ENCODE results near the gene EGLN1. TPM values are rescaled to one million over a fixed set of nuclear protein-coding genes. Genes with fewer than 3 reads are reported as not detected.

EGLN1 gene
- polyA plus RNA-seq, 1 donor = 44.3 TPM

DNA sequence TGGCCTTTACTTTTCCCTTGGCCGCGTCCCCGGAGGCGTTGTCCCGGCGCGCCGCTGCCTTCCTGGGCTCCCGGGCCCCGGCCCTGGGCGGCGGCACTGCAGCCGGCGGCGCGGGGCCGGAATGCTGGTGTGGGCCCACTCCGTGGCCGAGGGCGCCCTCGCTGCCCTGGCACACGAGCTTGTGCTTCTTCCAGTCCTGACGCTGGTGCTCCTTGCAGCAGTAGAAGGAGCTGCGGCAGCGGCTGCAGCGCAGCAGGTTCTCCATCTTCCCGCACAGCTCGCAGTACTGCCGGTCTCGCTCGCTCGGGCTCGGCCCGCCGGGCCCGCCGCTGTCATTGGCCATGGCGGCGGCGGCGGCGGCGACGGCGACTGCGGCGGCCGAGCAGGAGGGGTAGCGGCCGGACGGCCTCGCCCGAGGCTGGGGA, 529 bp downstream of the EGLN1 start:
- DNase-seq (ENCODE audit: low read depth) = no peak

DNA sequence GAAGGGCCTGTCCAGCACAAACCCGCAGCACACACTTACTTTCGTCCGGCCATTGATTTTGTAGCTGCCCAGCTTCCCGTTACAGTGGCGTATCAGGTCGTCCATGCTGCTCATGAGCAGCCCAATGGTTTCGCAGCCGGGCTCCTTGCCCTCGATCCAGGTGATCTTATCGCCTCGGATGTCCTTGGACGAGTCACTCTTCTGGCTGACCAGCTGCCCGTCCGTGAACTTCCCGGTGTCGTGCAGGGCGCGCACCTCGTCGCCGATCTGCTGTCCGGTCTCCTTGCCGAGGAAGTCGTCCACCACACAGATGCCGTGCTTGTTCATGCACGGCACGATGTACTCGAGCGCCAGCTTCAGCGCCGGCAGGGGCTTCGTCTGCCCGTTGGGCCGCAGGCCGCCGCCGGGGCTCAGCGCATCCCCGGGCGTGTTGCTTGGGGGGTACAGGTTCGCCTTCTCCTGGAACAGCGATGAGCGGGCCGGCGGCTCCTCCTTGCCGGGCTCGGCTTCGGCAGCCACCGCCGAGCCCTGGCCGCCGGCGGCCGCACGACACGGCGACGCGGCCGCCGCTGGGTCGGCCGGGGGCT, 1.0 kb downstream of the EGLN1 start:
- DNase-seq (ENCODE audit: low read depth) = no peak

DNA sequence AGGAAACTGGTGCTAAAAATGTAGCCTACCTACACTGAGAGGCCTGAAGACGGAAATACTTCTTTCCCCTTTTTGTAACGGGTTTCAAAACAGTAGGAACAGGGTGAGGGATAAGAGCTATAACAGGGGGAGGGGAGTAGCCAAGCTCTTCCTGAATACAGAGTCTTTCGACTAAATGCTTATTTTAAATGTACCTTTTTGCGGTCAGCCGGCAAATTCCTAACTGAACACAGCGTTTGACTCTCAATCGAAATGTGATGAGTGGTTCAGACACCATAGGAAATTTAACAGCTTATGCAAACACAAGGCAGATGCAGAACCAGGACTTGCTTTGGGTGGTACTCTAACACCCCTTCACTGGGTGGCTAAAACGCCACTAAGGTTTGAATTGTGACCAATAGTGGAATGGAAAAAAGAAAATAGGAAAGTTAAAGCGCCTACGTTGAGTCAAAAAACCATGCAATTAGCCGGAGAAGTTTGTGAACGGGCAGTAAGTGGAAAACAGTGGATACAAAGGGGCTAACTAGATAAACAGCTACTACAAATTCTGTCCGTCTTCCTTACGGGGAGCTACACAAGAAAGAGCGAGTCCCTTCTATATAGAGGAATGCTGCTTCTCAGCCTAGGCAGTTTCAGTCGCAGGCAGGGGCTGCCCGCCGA, 1.7 kb downstream of the EGLN1 start:
- DNase-seq (ENCODE audit: low read depth) = no peak

DNA sequence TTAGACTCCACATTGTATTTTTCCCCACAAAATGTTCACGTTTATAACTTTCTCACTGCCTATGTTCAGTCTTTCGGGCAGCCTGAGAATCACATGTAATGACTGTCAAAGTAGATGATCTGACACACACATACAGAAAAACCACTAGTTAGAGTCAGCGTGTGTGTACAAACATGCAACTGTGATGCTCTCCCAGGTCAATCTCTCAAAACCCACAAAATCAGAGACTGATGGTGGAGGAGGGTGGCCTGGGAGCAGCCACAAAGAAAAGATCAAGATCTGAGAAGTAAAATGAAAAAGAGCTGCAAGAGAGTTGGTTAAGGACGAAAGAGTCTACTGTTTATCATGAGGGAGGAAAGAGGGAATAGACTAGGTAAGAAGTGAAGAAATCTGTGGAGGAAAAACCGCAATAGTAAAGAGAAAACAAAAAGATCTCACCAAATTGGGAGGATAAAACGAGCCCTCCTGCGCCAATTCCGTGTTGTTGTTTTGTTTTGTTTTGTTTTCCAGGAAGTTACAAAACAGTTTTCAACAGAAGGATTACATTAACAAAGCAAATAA, 2.3 kb downstream of the EGLN1 start:
- no peak for DNase-seq (ENCODE audit: low read depth)

DNA sequence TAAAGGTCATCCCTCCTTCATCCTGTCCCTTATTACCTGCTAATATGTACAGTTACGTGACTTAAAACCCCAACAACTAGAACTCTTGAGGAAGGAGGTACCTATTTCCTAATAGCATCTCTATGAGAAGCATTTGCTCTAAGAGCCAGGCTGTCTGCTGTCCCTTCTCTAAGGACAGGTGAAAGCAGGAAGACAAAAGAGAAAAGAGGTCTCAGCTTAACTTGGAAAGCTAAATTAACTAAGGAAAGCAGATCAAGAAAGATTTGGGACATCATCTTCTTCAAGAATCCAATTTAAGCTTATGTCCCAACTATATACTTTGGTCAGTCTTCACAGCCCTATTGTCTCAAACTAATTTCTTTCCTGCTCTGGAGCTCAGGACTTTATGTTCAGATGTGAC, 2.9 kb downstream of the EGLN1 start:
- no peak for DNase-seq (ENCODE audit: low read depth)

DNA sequence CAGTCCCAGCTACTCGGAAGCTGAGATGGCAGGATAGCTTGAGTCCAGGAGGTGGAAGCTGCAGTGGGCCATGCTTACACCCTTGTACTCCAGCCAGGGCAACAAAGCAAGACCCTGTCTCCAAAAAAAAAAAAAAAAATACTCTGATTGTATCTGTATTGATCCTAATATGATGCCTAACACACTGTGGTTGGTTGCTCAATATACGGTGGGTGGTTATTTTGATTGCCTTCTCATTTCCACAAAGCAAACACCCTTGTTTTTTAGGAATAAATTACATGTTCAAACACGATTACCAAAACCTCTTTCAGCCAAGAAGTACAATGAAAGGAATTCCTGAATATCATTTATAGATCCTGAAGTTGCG, 3.4 kb downstream of the EGLN1 start:
- no peak for DNase-seq (ENCODE audit: low read depth)

DNA sequence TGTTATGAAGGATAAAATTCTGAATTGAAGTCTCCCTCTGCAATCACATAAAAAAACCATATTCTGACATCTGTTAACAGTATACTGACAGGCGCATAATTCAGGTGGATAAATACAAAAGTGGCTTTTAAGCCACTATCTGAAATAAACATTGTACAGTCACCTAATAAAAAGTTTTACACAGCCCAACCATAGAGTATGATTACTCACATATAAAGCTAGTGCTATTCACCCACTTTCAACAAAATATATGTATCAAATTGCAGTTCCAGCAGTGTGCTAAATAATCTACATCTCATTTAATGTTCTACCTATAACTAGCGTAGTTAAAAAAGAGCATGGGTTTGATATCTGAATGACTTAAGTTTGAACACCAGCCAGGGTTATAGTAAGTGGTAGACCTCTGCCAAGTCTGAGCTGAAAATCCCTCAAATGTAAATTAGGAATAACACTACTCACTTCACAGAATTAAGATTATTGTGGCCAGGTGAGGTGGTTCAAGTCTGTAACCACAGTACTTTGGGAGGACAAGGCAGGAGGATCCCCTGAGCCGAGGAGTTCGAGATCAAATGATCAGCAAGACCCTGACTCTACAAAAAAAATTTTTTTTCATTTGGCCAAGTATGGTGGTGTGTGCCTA, 3.9 kb downstream of the EGLN1 start:
- DNase-seq (ENCODE audit: low read depth) = no peak

DNA sequence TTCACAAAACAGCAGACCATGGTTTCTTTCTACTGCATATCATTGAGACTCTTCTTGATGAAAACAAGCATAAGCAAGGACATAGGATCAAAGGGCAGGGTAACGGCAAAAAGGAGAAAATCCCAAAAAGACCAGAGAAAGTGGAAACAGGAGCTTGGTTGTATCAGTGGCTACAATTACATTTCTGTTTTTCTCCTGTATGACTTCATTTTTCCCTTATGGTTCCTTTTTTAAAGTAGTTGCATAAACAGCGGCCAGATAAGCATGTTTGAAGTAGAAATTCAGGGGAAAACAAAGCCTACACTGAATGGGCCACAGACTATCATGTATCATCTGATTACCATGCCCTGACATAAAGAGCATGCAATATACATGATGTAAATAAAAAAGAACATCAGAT, 4.6 kb downstream of the EGLN1 start:
- DNase-seq (ENCODE audit: low read depth) = no peak

DNA sequence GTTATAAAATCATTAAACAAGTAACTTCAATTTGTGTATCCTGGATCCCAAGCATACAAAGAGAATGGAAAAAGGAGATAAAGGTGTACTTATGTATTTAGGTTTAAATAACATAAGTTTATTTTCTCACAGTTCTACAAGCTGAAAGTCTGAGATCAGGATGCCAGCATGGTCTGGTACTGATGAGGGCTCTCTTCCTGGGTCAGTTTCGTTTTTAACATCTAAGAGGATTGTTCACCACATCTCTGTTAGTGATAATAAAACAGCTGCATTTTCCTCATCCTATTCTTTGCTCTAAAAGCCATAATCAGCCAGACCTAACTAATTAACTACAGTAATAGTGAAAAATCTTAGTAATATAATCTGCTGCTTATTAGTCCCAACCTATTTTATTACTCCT, 5.2 kb downstream of the EGLN1 start:
- DNase-seq (ENCODE audit: low read depth) = no peak

DNA sequence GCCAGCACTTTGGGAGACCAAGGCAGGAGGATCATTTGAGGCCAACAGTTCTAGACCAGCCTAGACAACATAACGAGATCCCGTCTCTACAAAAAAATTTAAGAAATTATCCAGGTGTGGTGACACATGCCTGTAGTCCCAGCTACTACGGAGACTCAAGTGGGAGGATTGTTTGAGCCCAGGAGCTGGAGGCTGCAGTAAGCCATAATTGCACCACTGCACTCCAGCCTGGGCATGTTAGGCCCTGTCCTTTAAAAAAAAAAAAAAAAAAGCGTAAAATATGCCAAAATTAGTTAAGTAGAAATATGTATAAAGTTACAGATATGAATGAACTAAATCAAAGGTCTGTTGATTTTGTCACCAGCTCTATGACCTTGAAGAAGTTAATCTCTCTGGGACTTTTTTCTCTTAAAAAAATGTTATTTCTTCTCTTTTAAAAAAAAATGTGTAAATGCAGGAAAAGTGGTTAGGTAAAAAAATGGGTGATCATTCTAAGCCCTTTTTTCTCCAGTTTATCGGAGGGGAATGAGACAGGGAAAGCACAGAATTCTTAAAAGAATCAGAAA, 7.0 kb downstream of the EGLN1 start:
- no peak for DNase-seq (ENCODE audit: low read depth)

DNA sequence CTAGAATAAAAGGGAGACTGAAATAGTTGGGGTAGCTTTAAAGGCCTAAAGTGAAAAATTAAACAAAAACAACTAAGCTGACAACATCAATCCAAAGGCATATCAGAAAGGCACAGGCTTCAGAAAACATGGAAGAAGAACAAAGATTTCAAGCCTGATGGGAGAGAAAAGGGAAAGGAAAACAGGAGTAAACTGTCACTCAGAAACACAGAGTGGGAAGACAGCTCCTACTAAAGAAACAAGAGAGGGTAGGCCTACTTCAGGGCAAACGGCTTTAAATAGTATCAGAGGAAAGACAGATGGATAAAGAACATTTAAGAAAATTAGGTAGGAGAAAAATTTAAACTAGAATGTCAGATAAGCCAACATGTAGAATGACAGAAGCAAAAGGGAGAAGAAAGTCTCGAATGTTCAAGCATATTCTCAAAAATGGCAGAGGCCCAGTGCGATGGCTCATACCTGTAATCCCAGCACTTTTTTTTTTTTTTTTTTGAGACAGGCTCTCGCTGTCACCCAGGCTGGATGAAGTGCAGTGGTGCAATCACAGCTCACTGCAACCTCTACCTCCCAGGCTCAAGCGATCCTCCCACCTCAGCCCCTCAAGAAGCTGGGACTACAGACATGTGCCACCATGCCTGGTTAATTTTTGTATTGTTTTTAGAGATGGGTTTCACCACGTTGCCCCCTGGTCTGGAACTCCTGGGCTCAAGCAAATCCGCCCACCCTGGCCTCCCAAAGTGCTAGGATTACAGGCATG, 7.6 kb downstream of the EGLN1 start:
- DNase-seq (ENCODE audit: low read depth) = no peak

DNA sequence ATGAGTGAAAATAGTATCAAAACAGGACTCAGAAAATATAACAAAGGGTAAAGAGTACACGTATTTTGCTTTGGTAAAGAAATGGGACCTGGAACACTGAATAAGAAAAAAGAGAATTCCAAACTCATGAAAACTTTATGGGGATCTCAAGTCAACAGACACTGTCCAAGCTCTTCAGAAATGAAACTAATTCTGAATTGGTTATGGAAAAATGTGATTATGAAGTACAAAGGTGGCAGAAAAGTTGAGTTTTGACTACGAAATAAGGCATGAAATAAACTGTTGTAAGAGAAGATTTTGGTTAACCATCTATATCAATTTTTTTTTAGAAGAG, 8.4 kb downstream of the EGLN1 start:
- no peak for DNase-seq (ENCODE audit: low read depth)

DNA sequence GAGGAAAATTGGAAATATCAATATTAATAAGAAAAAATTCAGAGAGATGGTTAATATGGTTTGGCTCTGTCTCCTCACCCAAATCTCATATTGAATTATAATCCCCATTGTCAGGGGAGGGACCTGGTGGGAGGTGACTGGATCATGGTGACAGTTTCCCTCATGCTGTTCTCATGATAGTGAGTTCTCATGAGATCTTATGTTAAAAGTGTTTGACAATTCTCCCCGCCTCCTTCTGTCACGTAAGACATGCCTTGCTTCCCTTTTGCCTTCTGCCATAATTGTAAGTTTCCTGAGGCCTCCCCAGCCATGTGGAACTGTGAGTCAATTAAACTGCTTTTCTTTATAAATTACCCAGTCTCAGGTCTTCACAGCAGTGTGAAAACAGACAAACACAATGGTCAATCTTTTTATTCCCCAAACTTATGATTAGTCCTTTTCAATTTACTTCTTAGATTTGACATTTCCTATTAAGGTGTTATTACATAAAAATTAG, 11.0 kb downstream of the EGLN1 start:
- DNase-seq (ENCODE audit: low read depth) = no peak

DNA sequence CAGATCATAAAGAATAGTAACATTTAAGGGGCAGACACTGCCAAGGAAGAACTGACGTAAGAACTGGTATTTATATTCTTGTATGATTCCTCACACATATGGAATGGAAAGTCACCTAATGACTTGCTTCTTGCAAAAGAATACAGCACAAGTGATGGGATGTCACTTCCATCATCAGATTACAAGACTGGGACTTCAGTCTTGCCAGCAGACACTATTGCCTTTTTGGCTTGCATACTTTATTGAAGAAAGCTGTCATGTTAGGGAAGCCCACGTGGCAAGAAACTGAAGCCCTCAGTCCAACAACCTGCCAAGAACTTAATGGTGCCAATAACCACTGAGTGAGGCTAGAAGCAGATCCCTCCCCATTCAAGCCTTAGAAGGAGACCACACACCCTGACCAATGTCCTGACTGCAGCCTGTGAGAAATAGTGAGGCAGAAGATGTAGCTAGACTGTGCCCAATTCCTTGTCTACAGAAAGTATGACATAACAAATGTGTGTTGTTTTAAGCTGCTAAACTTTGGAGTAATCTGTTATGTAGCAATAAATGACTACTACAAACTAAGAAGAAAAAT, 12.0 kb downstream of the EGLN1 start:
- DNase-seq (ENCODE audit: low read depth) = no peak

DNA sequence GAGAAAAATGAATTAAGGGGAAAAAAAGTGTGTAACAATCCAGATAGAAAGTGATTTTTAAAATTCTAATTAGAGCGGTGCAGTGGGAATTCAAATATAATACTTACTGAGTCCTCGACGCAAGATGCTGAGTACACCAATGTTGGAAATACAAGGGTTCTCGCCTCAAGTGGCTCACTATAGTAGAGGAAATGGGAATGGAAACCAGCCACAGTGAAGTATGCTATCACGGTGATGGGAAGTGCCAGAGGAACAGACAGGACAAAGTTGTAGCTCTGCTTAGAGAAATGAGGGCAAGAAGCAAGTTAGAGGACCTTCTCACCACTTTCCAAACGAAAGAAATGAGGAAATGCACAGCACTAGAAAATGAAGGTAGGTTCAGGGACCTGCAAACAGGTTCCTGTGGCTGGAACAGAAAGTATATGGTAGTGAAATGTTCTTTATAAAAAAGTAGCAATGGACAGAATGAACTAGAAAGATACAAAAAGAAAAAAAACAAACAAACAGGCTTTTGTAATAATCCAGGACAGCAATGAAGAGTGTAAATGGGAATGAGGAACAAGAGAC, 13.5 kb downstream of the EGLN1 start:
- DNase-seq (ENCODE audit: low read depth) = no peak

DNA sequence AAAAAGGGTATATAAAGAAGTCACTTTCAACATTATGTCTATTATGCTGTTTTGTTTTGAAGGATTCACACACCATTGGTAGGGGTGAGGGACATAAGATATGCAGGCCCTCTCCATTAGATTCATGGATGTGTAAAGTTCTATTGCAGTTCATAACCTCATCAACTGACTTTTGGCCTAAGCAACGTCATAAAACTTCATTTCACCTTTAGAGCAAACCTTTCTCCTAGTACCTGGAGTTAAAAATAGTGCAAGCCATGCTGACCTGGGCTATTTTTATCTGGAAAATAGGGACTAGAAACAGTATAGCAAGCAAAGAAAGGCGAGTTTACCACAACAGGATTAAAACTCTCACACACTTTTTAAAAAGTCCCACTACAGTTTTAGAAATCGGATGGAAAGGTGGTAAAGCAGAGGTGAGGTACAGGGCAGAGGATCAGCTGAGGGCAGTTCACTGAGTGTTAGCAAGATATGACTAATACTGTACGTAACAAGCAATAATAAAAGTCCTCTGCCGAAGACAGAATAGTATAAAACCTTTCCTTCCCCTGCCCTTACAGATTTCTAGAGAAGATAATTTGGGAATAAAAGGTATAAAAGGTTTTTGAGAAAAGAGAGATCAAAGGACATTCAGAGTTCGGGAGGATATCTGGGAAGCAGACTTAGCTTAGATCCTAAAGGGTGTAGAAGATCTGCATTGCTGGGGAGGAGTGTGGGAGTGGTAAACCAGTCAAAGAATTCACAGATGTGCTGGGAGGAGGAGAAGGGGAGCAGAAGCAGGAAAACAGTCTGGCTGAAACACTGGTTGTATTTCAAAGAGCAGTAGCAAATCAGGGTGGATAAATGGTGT, 14.3 kb downstream of the EGLN1 start:
- no peak for DNase-seq (ENCODE audit: low read depth)

DNA sequence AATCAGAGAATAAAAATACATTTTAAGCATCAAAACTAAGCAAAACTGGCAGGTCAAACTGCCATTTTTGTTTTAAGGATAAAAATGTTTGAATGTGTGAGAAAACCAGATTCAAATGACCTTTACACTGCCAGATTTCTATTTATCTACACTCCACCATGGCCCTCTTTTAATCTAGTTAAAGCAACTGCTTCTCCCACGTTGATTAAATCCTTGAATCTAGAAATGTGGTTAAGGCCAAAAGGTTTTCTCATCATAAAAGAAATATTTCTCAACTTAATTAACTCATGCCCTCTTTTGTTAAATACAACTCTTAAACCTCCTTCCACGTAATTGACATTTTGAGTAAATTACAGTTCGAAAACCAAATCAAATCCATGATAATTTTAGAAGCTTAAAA, 15.0 kb downstream of the EGLN1 start:
- no peak for DNase-seq (ENCODE audit: low read depth)

DNA sequence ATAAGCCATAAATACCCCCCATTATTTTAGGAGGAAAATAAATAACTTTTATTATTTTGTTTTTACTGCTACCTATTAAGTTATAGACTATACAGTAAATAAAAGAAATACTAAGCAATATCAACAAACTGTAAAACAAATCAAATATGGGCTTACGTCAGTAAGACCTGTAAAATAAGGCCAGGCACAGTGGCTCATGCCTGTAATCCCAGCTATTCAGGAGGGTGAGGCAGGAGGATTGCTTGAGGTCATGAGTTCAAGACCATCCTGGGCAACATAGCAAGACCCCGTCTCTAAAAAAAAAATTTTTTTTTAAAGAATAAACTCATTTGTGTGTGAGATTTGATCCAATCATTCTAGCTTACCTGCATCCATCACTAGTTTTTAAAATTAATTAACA, 17.8 kb downstream of the EGLN1 start:
- DNase-seq (ENCODE audit: low read depth) = no peak

DNA sequence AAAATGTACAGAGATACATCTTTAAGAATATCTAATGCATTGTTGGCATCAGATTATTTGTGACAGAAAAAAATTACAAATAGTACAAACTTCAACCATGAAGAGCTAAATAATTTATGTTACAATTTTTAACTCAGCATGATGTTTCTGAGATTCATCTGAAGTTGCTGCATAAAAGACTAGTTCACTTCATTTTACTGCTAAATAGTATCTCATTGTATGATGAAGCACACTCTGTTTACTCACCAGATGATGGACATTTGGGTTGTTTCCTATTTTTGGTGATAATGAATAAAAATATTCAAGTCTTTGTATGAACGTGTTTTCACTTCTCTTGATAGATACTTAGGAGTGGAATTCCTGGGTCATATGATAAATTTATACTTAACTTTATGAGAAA, 20.6 kb downstream of the EGLN1 start:
- no peak for DNase-seq (ENCODE audit: low read depth)

DNA sequence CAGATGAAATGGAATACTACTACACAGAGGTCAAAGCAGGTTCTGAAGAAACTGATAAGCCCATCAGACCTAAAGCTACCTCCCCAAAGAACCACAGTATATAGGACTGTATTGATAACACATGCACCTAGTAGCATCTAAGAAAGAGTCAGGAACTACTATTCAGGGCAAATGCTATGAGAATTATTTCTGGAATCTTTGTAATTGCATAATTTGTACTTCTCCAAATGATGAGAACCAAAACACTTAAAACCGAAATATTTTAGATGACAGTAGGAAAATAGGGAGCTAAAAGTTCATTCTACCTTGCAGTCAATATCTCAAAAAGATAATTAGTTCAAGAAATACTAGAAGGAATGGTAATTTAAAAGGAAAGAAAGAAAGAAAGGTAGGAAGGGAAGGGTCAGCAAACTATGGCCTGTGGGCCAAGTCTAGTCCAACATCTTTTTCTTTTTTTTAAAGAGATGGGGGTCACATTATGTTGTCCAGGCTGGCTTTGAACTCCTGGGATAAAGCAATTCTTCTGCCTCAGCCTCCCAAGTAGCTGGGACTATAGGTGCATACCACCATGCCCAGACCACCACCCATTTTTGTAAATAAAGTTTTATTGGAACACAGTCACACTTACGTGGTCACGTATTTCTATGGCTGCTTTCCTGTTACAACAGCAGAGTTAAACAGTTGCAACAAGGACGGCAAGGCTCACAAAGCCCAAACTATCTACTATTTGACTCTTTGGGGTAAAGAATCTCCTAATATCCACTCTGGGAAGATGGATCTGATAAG, 24.0 kb downstream of the EGLN1 start:
- DNase-seq (ENCODE audit: low read depth) = no peak
